Gastroesophageal sphincter (tissue), 4 donors: ENCODE results near the gene GSTM4. TPM values are rescaled to one million over a fixed set of nuclear protein-coding genes. Genes with fewer than 3 reads are reported as not detected.
"Not testable (repeated sequence)": the region's sequence is repeated elsewhere in the genome, so short reads cannot be mapped to it uniquely, and the experiment has no call there.

Source experiments
- ATAC-seq: fragments of 150-250 bp; one replicate; pipeline ENCODE4 v1.9.1; 2016; ENCODE audit warnings: mild to moderate bottlenecking, moderate library complexity
- H3K27ac ChIP-seq, 4 donors: fragments of 200-600 bp; sonication (generic) in 3 of 4; 1 replicate in 3 of 4; 2 replicates in 1 of 4; pipeline ENCODE4 v1.5.1; 2016 to 2019
- H3K27me3 ChIP-seq: fragments of 200-600 bp; sonication (generic); one replicate; pipeline ENCODE4 v1.5.1; 2019
- H3K36me3 ChIP-seq, 2 donors: fragments of 200-600 bp; sonication (generic); one replicate each; pipeline ENCODE4 v1.5.1; 2019; ENCODE audit warnings: control low read depth in 1 of 2
- H3K4me1 ChIP-seq, 3 donors: fragments of 200-600 bp; sonication (generic); 1 replicate in 2 of 3; 2 replicates in 1 of 3; pipeline ENCODE4 v1.5.1; 2016 to 2019; ENCODE audit warnings: control low read depth in 2 of 3
- H3K4me3 ChIP-seq, 2 donors: fragments of 200-600 bp; sonication (generic); one replicate each; pipeline ENCODE4 v1.5.1; 2019; ENCODE audit warnings: mild to moderate bottlenecking in 1 of 2, moderate library complexity in 1 of 2
- H3K9me3 ChIP-seq, 3 donors: fragments of 200-600 bp; sonication (generic); one replicate each; pipeline ENCODE4 v1.5.1; 2017 to 2019; ENCODE audit warnings: control low read depth in 2 of 3
- CTCF ChIP-seq, 4 experiments: fragments of 200-600 bp in 2 of 4; fragments of 450-650 bp in 2 of 4; sonication (generic) in 1 of 4; IDR thresholded peaks; one replicate each; pipeline ENCODE4 v1.5.1; 2017 to 2019; ENCODE audit warnings: antibody characterized with exemption in 4 of 4, mild to moderate bottlenecking in 2 of 4, moderate library complexity in 2 of 4
- EP300 ChIP-seq: sonication (generic); formaldehyde crosslinking; IDR thresholded peaks from one replicate; pipeline ENCODE4 v1.6.1; 2017; ENCODE audit warnings: antibody characterized with exemption, mild to moderate bottlenecking
- POLR2A ChIP-seq, 2 donors: fragments of 450-650 bp; IDR thresholded peaks; one replicate each; pipeline ENCODE4 v1.6.1; 2017; ENCODE audit warnings: antibody characterized with exemption in 2 of 2, mild to moderate bottlenecking in 2 of 2, moderate library complexity in 1 of 2
- POLR2AphosphoS5 ChIP-seq: sonication (generic); formaldehyde crosslinking; IDR thresholded peaks from one replicate; pipeline ENCODE4 v1.6.1; 2017; ENCODE audit warnings: antibody characterized with exemption
- WGBS, 2 donors: methylation state at CpG; one replicate each; pipeline ENCODE4 v1.1.5; 2018; ENCODE audit warnings: low coverage in 1 of 2; 5-methylcytosine and 5-hydroxymethylcytosine counted together
- total RNA-seq, 4 donors: library from RNA; depleted of rRNA; stranded (reverse); fragments of >200 nt; gene quantifications; one replicate each; pipeline ENCODE4 v1.1.0, GENCODE V29; 2016

GSTM4 gene
- total RNA-seq, 4 donors from 2014 or later, result 21.4 to 71.0 (median 42.4) TPM

- peaks cover 0 to 29% (median 11%) of the 10 kb centered on the region in 3 donors for H3K4me1 ChIP-seq
- no peak for TF ChIP-seq EP300
- no peak for TF ChIP-seq CTCF (IDR thresholded peaks at IDR 0.05)
- TF ChIP-seq POLR2AphosphoS5, result no peak
- no peak for TF ChIP-seq POLR2A (IDR thresholded peaks at IDR 0.05)
- H3K27ac ChIP-seq, result no peak overlapping the region
- no peaks in the 10 kb centered on the region for H3K9me3 ChIP-seq
- H3K4me3 ChIP-seq, result no peak overlapping the region
- no peak for ATAC-seq
- H3K27me3 ChIP-seq, result no peaks in the 10 kb centered on the region
- 29 to 56% methylated on average over 2 of the region's 2 CpGs for WGBS, 2 donors
- peaks cover 0 to 51% of the 10 kb centered on the region in 2 donors for H3K36me3 ChIP-seq
These were observed 3.2 kb downstream of the GSTM4 start for GRCh38 chr1:109659145-109659544.

- ATAC-seq, result no peak
These were observed 4.2 kb downstream of the GSTM4 start for GRCh38 chr1:109659997-109660690.

GRCh38 chr1:109660691-109661026 is 4.8 kb downstream of the GSTM4 start:
- H3K27me3 ChIP-seq, H3K9me3 ChIP-seq, H3K27ac ChIP-seq, ATAC-seq, H3K4me3 ChIP-seq: not testable (repeated sequence)
- H3K36me3 ChIP-seq, result peaks cover 0 to 60% of the 10 kb centered on the region in 2 donors
- WGBS, 2 donors, result 100% methylated on average over 1 of the region's 4 CpGs; no CpG with 5 or more reads in 1 of the 2 donors
- peaks cover 0 to 14% (median 3%) of the 10 kb centered on the region in 3 donors for H3K4me1 ChIP-seq

More at GRCh38 chr1:109659997-109660690, 4.2 kb downstream of the GSTM4 start:
- TF ChIP-seq EP300 (no peak), POLR2A (IDR thresholded peaks at IDR 0.05) (no peak), CTCF (IDR thresholded peaks at IDR 0.05) (no peak), POLR2AphosphoS5 (no peak)
- H3K27ac ChIP-seq, result no peak overlapping the region
- peaks cover 0 to 55% of the 10 kb centered on the region in 2 donors for H3K36me3 ChIP-seq
- H3K27me3 ChIP-seq, result no peaks in the 10 kb centered on the region
- peaks cover 0 to 19% (median 6%) of the 10 kb centered on the region in 3 donors for H3K4me1 ChIP-seq
- no peak overlapping the region for H3K4me3 ChIP-seq
- no peaks in the 10 kb centered on the region for H3K9me3 ChIP-seq
- 86 to 90% methylated on average over 1 to 2 of the region's 5 CpGs for WGBS, 2 donors

- Histone ChIP-seq H3K27ac (no peak overlapping the region), H3K4me3 (no peak overlapping the region), H3K36me3 (peaks cover 0 to 62% of the 10 kb centered on the region in 2 donors), H3K27me3 (no peaks in the 10 kb centered on the region), H3K4me1 (peaks cover 0 to 11% (median 3%) of the 10 kb centered on the region in 3 donors), H3K9me3 (no peaks in the 10 kb centered on the region)
- no peak for ATAC-seq
- TF ChIP-seq CTCF (IDR thresholded peaks at IDR 0.05) (no peak), EP300 (no peak), POLR2AphosphoS5 (no peak), POLR2A (IDR thresholded peaks at IDR 0.05) (no peak)
- WGBS, 2 donors, result 60 to 72% methylated on average over 1 to 2 of the region's 2 CpGs
These were observed 5.5 kb downstream of the GSTM4 start for GRCh38 chr1:109661391-109661790.

- no peak for TF ChIP-seq EP300
- TF ChIP-seq CTCF (IDR thresholded peaks at IDR 0.05), result no peak
- TF ChIP-seq POLR2AphosphoS5, result no peak
- TF ChIP-seq POLR2A (IDR thresholded peaks at IDR 0.05), result no peak
- Histone ChIP-seq H3K36me3 (peaks cover 0 to 44% of the 10 kb centered on the region in 2 donors), H3K27ac (no peak overlapping the region), H3K9me3 (no peaks in the 10 kb centered on the region), H3K4me3 (no peak overlapping the region), H3K4me1 (peaks cover 0 to 18% (median 3%) of the 10 kb centered on the region in 3 donors), H3K27me3 (no peaks in the 10 kb centered on the region)
- 83 to 86% methylated on average over 1 of the region's 1 CpG for WGBS, 2 donors
- no peak for ATAC-seq
These were observed 8.8 kb downstream of the GSTM4 start for GRCh38 chr1:109664671-109665070.
